H1 (cell line): ENCODE results near the gene HAUS2. TPM values are rescaled to one million over a fixed set of nuclear protein-coding genes. Genes with fewer than 3 reads are reported as not detected.

Experiments used
- ASH2L ChIP-seq: fragments of 200-600, 300-600 bp; sonication (generic); IDR thresholded peaks from one replicate; pipeline ENCODE4 v1.7.1; 2017; ENCODE audit warnings: low read length
- BCL11A ChIP-seq, 2 experiments: IDR thresholded peaks; one replicate each; pipeline ENCODE4 v1.6.1; 2011; ENCODE audit warnings: low read depth in 2 of 2, low read length in 2 of 2, mild to moderate bottlenecking in 2 of 2
- BRCA1 ChIP-seq: IDR thresholded peaks from 2 replicates; pipeline ENCODE4 v1.6.1; 2012; ENCODE audit warnings: low read depth, low read length, improper control_type of control experiment
- CTBP2 ChIP-seq: IDR thresholded peaks from 2 replicates; pipeline ENCODE4 v1.7.0; 2011; ENCODE audit warnings: borderline replicate concordance, mild to moderate bottlenecking, moderate library complexity, mixed read lengths, low read length; ENCODE audit not compliant: insufficient read depth, insufficient read length
- EGR1 ChIP-seq: IDR thresholded peaks from 2 replicates; pipeline ENCODE4 v1.6.1; 2011; ENCODE audit warnings: low read depth, low read length, borderline replicate concordance
- EP300 ChIP-seq, 2 experiments: IDR thresholded peaks; 1 replicate in 1 of 2; 2 replicates in 1 of 2; pipeline ENCODE4 v1.6.1; 2011 to 2012; ENCODE audit warnings: low read depth in 2 of 2, low read length in 2 of 2, mild to moderate bottlenecking in 2 of 2, borderline replicate concordance in 1 of 2, inconsistent platforms in 1 of 2, moderate library complexity in 1 of 2
- HDAC6 ChIP-seq: IDR thresholded peaks from one replicate; pipeline ENCODE4 v1.7.1; 2012; ENCODE audit warnings: low read depth, mild to moderate bottlenecking, inconsistent platforms, low read length, moderate library complexity
- JUN ChIP-seq: IDR thresholded peaks from 2 replicates; pipeline ENCODE4 v1.6.1; 2011; ENCODE audit warnings: low read depth, mild to moderate bottlenecking, improper control_type of control experiment, low read length
- KDM4A ChIP-seq: IDR thresholded peaks from one replicate; pipeline ENCODE4 v1.7.1; 2012; ENCODE audit warnings: low read depth, mild to moderate bottlenecking, moderate library complexity, low read length, inconsistent platforms; ENCODE audit not compliant: severe bottlenecking
- KDM5A ChIP-seq: fragments of 200-600 bp; IDR thresholded peaks from 2 replicates; pipeline ENCODE4 v1.7.1; 2012; ENCODE audit warnings: mild to moderate bottlenecking, low read length, inconsistent platforms, mixed read lengths
- MAFK ChIP-seq: IDR thresholded peaks from 2 replicates; pipeline ENCODE4 v1.6.1; 2012; ENCODE audit warnings: low read depth, mild to moderate bottlenecking, improper control_type of control experiment, low read length
- NANOG ChIP-seq: IDR thresholded peaks from 2 replicates; pipeline ENCODE4 v1.6.1; 2011; ENCODE audit warnings: low read length, low read depth, mild to moderate bottlenecking, inconsistent platforms; ENCODE audit not compliant: insufficient read depth, poor library complexity, severe bottlenecking
- NRF1 ChIP-seq: IDR thresholded peaks from 2 replicates; pipeline ENCODE4 v1.6.1; 2011; ENCODE audit warnings: mild to moderate bottlenecking, low read depth, low read length, improper control_type of control experiment
- POU5F1 ChIP-seq: IDR thresholded peaks from 2 replicates; pipeline ENCODE4 v1.6.1; 2011; ENCODE audit warnings: low read depth, mild to moderate bottlenecking, low read length, moderate library complexity
- RAD21 ChIP-seq, 2 experiments: IDR thresholded peaks in 1 of 2; conservative IDR thresholded peaks in 1 of 2; 2 replicates each; pipeline ENCODE4 v1.6.1; 2011; ENCODE audit warnings: low read depth in 2 of 2, low read length in 2 of 2, improper control_type of control experiment in 1 of 2, inconsistent platforms in 1 of 2, mild to moderate bottlenecking in 1 of 2, moderate library complexity in 1 of 2
- RBBP5 ChIP-seq: IDR thresholded peaks from 2 replicates; pipeline ENCODE4 v1.7.1; 2012; ENCODE audit warnings: low read depth, mild to moderate bottlenecking, inconsistent platforms, low read length, moderate library complexity, borderline replicate concordance
- RFX5 ChIP-seq: IDR thresholded peaks from 2 replicates; pipeline ENCODE4 v1.6.1; 2011; ENCODE audit warnings: low read depth, low read length, improper control_type of control experiment, borderline replicate concordance
- RXRA ChIP-seq: IDR thresholded peaks from 2 replicates; pipeline ENCODE4 v1.6.1; 2011; ENCODE audit warnings: low read depth, mild to moderate bottlenecking, low read length, moderate library complexity; ENCODE audit not compliant: insufficient read depth
- SAP30 ChIP-seq: fragments of 300-600 bp; sonication (generic); IDR thresholded peaks from 2 replicates; pipeline ENCODE4 v1.7.1; 2012; ENCODE audit warnings: low read length, moderate library complexity, mild to moderate bottlenecking, inconsistent platforms; ENCODE audit not compliant: insufficient read depth, insufficient replicate concordance
- SRF ChIP-seq: IDR thresholded peaks from 2 replicates; pipeline ENCODE4 v1.6.1; 2011; ENCODE audit warnings: mild to moderate bottlenecking, low read depth, low read length, moderate library complexity
- SUZ12 ChIP-seq: fragments of 200-600 bp; sonication (generic); IDR thresholded peaks from 2 replicates; pipeline ENCODE4 v1.6.1; 2012; ENCODE audit warnings: mild to moderate bottlenecking, inconsistent platforms, low read length, moderate library complexity, mixed read lengths
- TAF1 ChIP-seq: IDR thresholded peaks from 2 replicates; pipeline ENCODE4 v1.6.1; 2011; ENCODE audit warnings: mild to moderate bottlenecking, low read depth, low read length
- polyA plus RNA-seq, 7 experiments: library from polyadenylated mRNA; depleted of rRNA in 3 of 7; stranded (reverse) in 5 of 7; unstranded in 2 of 7; fragments of >200 nt in 5 of 7; fragments of 200-250 nt in 2 of 7; gene quantifications; 1 replicate in 5 of 7; 2 replicates in 1 of 7; 4 replicates in 1 of 7; pipeline versions ENCODE4 v1.2.1 to v1.2.3, GENCODE V29; 2011 to 2013; ENCODE audit warnings: missing spikeins in 2 of 7, mixed read lengths in 2 of 7
- total RNA-seq: library from RNA; stranded (reverse); fragmentation: NEBNext Ultra II Directional; extraction: Animal tissue kit (Norgen Biotek cat#: 25700); gene quantifications from 2 replicates; pipeline ENCODE4 v1.2.1, GENCODE V29; 2021
- TF ChIP-seq, protein P1 (sequence below): IDR thresholded peaks from 2 replicates; pipeline ENCODE4 v1.6.1; 2012; ENCODE audit warnings: inconsistent platforms
- TF ChIP-seq, protein P2 (sequence below): IDR thresholded peaks from 2 replicates; pipeline ENCODE4 v1.6.1; 2011; ENCODE audit warnings: low read depth, mild to moderate bottlenecking, low read length; ENCODE audit not compliant: insufficient read depth

HAUS2 gene
- total and polyA plus RNA-seq, 2 of the 8 experiments (the other 6 are each of a cell fraction or from before 2014, with no cell fraction given) = 12.1 to 33.5 TPM

DNA sequence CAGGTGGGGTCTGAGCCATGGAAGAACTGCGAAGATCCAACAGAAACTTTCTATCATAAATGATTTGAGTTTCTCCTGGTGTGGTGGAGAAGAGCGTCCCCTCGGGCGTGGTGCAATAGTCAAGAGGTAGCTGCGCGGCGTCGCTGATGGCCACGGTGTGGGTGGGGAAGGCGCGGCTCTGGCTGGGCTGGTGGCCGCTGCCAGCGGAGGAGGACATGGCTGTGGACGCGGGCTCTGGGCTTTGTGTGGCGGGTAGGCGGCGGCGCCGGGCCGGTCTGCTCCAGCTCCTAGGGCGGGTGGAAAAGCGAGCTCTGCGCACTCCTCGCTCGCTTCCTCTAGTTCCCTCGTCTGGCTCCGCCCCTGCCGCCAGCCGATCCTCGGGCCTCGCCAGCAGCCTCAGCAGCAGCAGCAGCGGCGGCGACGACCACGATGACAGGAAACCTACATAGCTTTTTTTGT, 32.7 kb downstream of the HAUS2 start (continued):
- no peak for TF ChIP-seq RXRA
- no peak for TF ChIP-seq RFX5
- TF ChIP-seq MAFK = no peak
- TF ChIP-seq KDM4A = peak; percentile 48
- TF ChIP-seq RAD21 (IDR thresholded peaks at IDR 0.05 in 1 of 2, conservative IDR thresholded peaks at IDR 0.05 in 1 of 2; ENCODE audit: low read depth in 2 of 2, low read length in 2 of 2) = no peak
- TF ChIP-seq JUN = no peak
- TF ChIP-seq BCL11A (IDR thresholded peaks at IDR 0.05; ENCODE audit: low read depth in 2 of 2, low read length in 2 of 2) = no peak
- TF ChIP-seq NRF1 = no peak
- TF ChIP-seq NANOG = no peak
- TF ChIP-seq KDM5A = no peak
- TF ChIP-seq RBBP5 = peak; percentile 69; the same call in 1 of the 2 replicates
- TF ChIP-seq TAF1 = peak; percentile 85
- no peak for TF ChIP-seq SAP30
- TF ChIP-seq ASH2L = peak; percentile 83
- no peak for TF ChIP-seq EP300 (IDR thresholded peaks at IDR 0.05; ENCODE audit: borderline replicate concordance in 1 of 2, low read depth in 2 of 2, low read length in 2 of 2)
- TF ChIP-seq, protein P1, sequence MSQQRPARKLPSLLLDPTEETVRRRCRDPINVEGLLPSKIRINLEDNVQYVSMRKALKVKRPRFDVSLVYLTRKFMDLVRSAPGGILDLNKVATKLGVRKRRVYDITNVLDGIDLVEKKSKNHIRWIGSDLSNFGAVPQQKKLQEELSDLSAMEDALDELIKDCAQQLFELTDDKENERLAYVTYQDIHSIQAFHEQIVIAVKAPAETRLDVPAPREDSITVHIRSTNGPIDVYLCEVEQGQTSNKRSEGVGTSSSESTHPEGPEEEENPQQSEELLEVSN = peak; percentile 66
- TF ChIP-seq BRCA1 = no peak
- TF ChIP-seq, protein P2, sequence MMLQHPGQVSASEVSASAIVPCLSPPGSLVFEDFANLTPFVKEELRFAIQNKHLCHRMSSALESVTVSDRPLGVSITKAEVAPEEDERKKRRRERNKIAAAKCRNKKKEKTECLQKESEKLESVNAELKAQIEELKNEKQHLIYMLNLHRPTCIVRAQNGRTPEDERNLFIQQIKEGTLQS = no peak
- TF ChIP-seq EGR1 = no peak
- TF ChIP-seq POU5F1 = no peak
- TF ChIP-seq SRF = no peak
- no peak for TF ChIP-seq HDAC6
- no peak for TF ChIP-seq CTBP2
- TF ChIP-seq SUZ12 = 0 out of 2 replicates have a peak, but pooled peaks have one; percentile 23
